Measurements from ENCODE around the gene CAPN7. TPM values are rescaled to one million over a fixed set of nuclear protein-coding genes. Genes with fewer than 3 reads are reported as not detected.

CAPN7 gene
- total RNA-seq, 1 donor from 2014 or later: 32.9 TPM

- no peak overlapping the region for H3K9ac ChIP-seq (ENCODE audit: low read depth in 1 of 3, low read length in 3 of 3)
- no peaks in the 10 kb centered on the region for H3K9me3 ChIP-seq (ENCODE audit: control insufficient read depth in 3 of 3, low read length in 3 of 3)
- peaks cover 7 to 22% (median 11%) of the 10 kb centered on the region in 3 donors for H3K36me3 ChIP-seq (ENCODE audit: control insufficient read depth in 3 of 3, insufficient read depth in 3 of 3, low read length in 3 of 3)
- H3K27me3 ChIP-seq (ENCODE audit: control insufficient read depth in 3 of 3, insufficient read depth in 3 of 3, low read length in 3 of 3): no peaks in the 10 kb centered on the region
- H3K4me1 ChIP-seq (ENCODE audit: control insufficient read depth in 3 of 3, insufficient read depth in 3 of 3, low read length in 3 of 3): peaks cover 3 to 30% (median 12%) of the 10 kb centered on the region in 3 donors
- H3K4me3 ChIP-seq (ENCODE audit: low read length in 3 of 3): no peak overlapping the region
- no peak overlapping the region for H3K27ac ChIP-seq (ENCODE audit: low read depth, low read length)
Measured at GRCh38 chr3:15301761-15302160, 95.7 kb downstream of the CAPN7 start.

Other genes starting within 250 kb of the CAPN7 start
- 8.4 TPM for gene MRPS25, start 140.9 kb upstream of the CAPN7 start, total RNA-seq
- gene RBSN, start 107.1 kb upstream of the CAPN7 start, total RNA-seq: 30.3 TPM
- 24.0 TPM for gene SH3BP5, start 126.3 kb downstream of the CAPN7 start, total RNA-seq
- gene METTL6, start 221.3 kb downstream of the CAPN7 start, total RNA-seq: 42.3 TPM
- gene EAF1, start 221.4 kb downstream of the CAPN7 start, total RNA-seq: 7.3 TPM

All from skeletal muscle tissue (tissue), 4 donors.